GM12874 (cell line): Measurements from ENCODE around the gene SLITRK1.

Source experiments
- CTCF ChIP-seq: IDR thresholded peaks from 2 replicates; pipeline ENCODE4 v1.5.1; 2011; ENCODE audit warnings: low read depth, mild to moderate bottlenecking, control low read depth, low read length, moderate library complexity; ENCODE audit not compliant: insufficient read depth

SLITRK1 gene

DNA sequence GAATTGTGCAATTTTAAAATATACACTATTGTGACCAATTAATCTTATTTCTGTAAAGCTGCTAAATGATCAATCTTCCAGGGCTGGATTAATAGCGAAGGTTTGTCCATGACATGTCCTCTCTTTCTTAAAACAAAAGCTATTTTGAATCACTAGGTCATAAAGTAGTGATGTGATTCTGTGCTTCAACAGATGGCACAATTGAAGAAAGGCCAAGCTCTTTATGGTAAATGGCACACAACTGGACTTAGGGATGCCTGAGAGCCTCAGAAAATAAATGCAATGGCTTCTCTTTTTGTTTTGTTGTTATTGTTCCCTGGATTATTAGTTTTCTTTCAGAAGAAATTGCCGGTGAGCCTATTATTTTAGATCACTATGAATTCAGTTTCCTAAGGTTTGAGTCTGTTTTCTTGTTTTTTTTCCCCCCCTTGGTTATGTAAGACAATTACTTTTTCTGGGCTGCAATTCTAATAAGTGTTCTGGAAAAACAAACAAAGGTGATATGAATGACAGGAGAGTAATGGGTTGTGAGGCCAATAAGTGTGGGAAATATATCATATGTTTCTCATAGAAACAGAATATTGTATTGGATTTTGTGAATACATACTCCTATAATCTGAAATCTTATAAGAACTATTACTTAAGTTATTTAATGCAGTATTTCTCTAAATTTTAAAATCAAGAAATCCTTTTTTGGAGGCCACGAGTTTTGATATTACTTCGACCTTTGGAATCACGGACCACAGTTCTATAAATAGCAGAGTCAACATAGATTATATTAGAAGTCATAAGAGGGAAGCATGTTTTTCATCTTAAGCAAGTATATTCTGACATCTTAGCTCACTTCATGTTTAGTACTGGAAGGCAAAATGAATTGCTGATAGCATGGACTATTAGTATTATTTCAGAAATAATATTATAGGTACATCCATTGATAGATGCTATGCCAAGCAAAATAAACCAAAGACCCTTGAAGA is 16.8 kb downstream of the SLITRK1 start:
- TF ChIP-seq CTCF: no peak

- TF ChIP-seq CTCF: no peak
Observed at GRCh38 chr13:83853771-83854170, 28.5 kb downstream of the SLITRK1 start.

DNA sequence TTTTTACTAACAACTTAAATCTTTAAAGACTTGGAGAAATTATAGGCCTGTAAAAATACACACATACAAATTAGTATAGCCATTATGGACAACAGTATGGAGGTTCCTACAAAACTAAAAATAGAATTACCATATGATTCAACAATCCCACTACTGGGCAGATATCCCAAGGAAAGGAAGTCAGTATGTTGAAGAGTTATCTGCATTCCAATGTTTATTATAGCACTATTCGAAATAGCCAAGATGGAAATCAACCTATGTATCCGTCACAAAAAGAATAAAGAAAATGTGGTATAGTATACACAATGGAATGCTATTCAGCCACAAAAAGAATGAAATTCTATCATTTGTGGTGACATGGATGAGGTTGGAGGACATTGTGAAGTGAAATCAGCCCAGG is 37.2 kb downstream of the SLITRK1 start:
- TF ChIP-seq CTCF: no peak

DNA sequence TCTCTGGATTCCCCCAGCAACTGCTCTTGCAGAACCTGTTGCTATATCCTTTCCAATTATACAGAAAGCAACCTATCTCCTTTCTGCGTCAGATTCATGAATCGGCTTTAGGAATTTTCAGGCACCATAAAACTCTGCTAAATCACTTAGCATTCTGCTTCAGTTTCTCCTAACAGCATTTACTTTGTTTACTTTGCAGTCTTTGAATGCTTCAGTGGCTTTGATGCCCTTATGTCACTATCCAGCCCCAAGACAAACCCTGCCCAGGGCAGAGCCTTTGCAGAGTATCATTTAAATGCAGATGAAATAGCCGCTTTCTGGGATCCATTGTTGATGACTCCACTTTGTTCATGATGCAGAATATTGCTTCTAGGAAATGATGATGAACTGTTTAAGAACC is 43.1 kb downstream of the SLITRK1 start:
- TF ChIP-seq CTCF: no peak

GRCh38 chr13:83831796-83832195 is 50.5 kb downstream of the SLITRK1 start:
- TF ChIP-seq CTCF: no peak

DNA sequence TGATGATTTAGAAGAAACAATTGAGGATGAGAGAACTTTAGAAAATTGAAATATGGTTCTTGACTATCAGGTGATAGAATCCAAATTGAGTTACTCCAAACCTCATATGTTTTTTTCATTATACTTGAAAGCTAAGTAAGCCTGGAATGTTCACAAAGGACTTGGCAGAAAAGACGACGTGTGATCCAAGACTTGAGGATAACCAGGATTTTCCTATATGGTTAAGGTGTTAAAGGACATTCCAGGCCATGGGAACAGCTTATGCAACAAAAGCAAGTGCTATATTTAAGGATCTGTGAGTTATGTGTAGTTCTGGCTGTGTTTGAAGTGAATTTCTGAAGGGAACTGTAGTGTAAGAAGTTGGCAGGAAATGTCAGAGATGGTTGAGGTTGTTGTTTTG is 52.5 kb downstream of the SLITRK1 start:
- no peak for TF ChIP-seq CTCF

- no peak for TF ChIP-seq CTCF
Observed at GRCh38 chr13:83827338-83827737, 54.9 kb downstream of the SLITRK1 start.
